Subcutaneous abdominal adipose tissue (tissue), 5 donors: ENCODE measurements around the gene LPCAT2.
A peak's percentile ranks its signal among the peaks of the same experiment; 100 is the strongest.

Experiments
- H3K27ac ChIP-seq: one replicate; pipeline ENCODE4 v1.7.0; 2013; ENCODE audit warnings: low read depth, mild to moderate bottlenecking, inconsistent platforms, low read length, moderate library complexity
- H3K27me3 ChIP-seq, 5 donors: one replicate each; pipeline ENCODE4 v1.7.0; 2013; ENCODE audit warnings: low read length in 5 of 5, inconsistent platforms in 1 of 5; ENCODE audit not compliant: control insufficient read depth in 5 of 5, insufficient read depth in 4 of 5
- H3K36me3 ChIP-seq, 5 donors: one replicate each; pipeline ENCODE4 v1.7.0; 2013; ENCODE audit warnings: low read length in 5 of 5; ENCODE audit not compliant: control insufficient read depth in 5 of 5, insufficient read depth in 5 of 5
- H3K4me1 ChIP-seq, 5 donors: one replicate each; pipeline ENCODE4 v1.7.0; 2013; ENCODE audit warnings: low read length in 5 of 5, mild to moderate bottlenecking in 3 of 5, moderate library complexity in 1 of 5; ENCODE audit not compliant: control insufficient read depth in 5 of 5, insufficient read depth in 5 of 5
- H3K4me3 ChIP-seq, 5 donors: one replicate each; pipeline ENCODE4 v1.7.0; 2013; ENCODE audit warnings: low read length in 5 of 5, low read depth in 1 of 5
- H3K9ac ChIP-seq, 5 donors: one replicate each; pipeline ENCODE4 v1.7.0; 2013; ENCODE audit warnings: low read length in 5 of 5, mild to moderate bottlenecking in 4 of 5, moderate library complexity in 3 of 5
- H3K9me3 ChIP-seq, 5 donors: one replicate each; pipeline ENCODE4 v1.7.0; 2013; ENCODE audit warnings: low read length in 5 of 5; ENCODE audit not compliant: control insufficient read depth in 5 of 5
- donor health status: healthy.
- donor health status: healthy.
- donor health status: healthy.
- donor health status: healthy.
- donor health status: healthy.

Gene LPCAT2, protein sequence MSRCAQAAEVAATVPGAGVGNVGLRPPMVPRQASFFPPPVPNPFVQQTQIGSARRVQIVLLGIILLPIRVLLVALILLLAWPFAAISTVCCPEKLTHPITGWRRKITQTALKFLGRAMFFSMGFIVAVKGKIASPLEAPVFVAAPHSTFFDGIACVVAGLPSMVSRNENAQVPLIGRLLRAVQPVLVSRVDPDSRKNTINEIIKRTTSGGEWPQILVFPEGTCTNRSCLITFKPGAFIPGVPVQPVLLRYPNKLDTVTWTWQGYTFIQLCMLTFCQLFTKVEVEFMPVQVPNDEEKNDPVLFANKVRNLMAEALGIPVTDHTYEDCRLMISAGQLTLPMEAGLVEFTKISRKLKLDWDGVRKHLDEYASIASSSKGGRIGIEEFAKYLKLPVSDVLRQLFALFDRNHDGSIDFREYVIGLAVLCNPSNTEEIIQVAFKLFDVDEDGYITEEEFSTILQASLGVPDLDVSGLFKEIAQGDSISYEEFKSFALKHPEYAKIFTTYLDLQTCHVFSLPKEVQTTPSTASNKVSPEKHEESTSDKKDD

DNA sequence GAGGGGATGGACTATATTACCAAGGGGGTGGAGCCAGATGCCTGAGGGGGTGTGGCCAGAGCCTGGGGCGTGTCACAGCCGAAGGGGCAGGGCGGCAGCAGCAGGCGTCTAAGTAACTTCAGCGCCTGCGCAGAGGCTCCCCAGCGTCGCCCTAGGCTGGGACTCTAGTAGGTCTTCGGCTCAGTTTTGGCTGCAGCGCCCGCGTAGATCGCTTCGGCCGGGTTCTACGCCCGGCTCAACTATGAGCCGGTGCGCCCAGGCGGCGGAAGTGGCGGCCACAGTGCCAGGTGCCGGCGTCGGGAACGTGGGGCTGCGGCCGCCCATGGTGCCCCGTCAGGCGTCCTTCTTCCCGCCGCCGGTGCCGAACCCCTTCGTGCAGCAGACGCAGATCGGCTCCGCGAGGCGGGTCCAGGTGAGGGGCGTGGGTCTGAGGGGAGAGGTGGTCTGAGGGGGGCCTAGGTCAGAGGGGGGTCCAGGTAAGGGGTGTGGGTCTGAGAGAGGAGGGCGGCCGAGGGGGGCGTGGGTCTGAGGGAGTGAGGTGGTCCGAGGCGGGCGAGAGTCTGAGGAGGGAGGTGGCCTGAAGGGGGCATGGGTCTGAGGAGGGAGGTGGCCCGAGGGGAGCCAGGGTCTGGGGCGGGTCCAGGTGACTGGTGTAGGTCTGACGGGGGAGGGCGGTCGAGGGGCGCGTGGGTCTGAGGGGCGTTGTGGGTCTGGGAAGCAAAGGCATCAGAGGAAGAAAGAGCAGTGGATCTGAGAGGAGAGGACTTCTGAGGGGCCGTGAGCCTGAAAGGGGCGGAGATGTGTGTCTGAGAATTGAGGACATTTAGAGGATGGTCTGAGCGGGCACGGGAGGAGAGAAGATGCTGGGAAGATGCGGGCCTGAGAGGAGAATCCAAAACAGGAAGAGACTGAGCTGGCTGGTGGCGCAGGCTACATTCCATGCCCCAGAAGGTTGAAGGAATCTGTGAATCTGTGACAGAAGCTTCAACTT, at the start of gene LPCAT2:
LPCAT2 (plus strand) TSS at position 132 of the 991 bp plus-strand sequence; CDS start at position 242, 110 bp downstream.
- H3K4me1 ChIP-seq = peaks cover 0 to 17% (median 8%) of the 10 kb centered on the region in 5 donors
- H3K27me3 ChIP-seq = peaks cover 0 to 4% (median 0%) of the 10 kb centered on the region in 5 donors
- H3K36me3 ChIP-seq = peaks cover 0 to 8% (median 6%) of the 10 kb centered on the region in 5 donors
- H3K9me3 ChIP-seq = peaks cover 3 to 12% (median 8%) of the 10 kb centered on the region in 5 donors
- H3K9ac ChIP-seq = peak within 1 kb of the TSS; percentile 19 to 76 (median 59)
- peak within 1 kb of the TSS; percentile 67 to 80 (median 71) for H3K4me3 ChIP-seq
- peak within 1 kb of the TSS; percentile 20 for H3K27ac ChIP-seq

DNA sequence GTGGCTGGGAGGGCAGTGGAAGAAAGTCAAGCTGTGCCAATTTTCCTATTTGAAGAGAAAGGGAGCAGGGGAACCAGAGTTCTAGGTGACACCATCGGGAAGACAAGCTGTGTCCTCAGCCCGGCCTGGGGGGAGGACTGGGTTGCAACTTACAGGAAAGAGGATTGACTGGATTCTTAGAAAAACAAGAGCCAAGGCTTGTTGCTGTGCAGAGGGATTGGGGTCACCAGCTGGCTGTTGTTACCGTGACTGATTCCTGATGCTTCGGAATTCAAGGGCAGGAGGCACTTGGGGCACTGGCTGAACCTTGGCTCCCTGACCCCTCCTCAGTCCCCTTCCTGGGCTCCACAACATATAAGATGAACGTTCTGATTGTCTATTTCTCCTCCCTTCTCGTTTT, 46.6 kb upstream of the LPCAT2 start:
- Histone ChIP-seq H3K27me3 (no peaks in the 10 kb centered on the region), H3K9me3 (no peaks in the 10 kb centered on the region), H3K4me3 (no peak overlapping the region), H3K9ac (no peak overlapping the region), H3K27ac (no peak overlapping the region), H3K36me3 (no peaks in the 10 kb centered on the region), H3K4me1 (peaks cover 0 to 8% (median 3%) of the 10 kb centered on the region in 5 donors)

DNA sequence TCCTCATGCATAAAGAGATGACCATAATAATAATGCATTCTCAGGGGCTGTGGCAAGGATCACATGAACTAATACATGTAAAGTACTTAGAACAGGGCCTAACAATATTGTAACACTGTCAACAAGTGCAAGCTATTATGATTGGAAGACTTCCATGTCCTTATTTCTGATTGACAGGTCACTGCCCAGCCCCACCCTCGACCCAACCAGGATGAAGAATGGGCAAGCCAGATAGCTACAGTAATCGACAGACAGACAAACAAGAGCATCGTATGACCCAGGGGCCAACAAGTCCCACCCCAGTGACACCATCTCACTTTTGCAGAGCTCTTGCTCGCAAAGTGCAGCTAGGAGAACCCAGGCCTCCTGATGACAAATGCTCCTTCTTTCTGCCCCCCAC, 44.5 kb upstream of the LPCAT2 start:
- peaks cover 0 to 4% (median 0%) of the 10 kb centered on the region in 5 donors for H3K27me3 ChIP-seq
- H3K9me3 ChIP-seq = no peaks in the 10 kb centered on the region

DNA sequence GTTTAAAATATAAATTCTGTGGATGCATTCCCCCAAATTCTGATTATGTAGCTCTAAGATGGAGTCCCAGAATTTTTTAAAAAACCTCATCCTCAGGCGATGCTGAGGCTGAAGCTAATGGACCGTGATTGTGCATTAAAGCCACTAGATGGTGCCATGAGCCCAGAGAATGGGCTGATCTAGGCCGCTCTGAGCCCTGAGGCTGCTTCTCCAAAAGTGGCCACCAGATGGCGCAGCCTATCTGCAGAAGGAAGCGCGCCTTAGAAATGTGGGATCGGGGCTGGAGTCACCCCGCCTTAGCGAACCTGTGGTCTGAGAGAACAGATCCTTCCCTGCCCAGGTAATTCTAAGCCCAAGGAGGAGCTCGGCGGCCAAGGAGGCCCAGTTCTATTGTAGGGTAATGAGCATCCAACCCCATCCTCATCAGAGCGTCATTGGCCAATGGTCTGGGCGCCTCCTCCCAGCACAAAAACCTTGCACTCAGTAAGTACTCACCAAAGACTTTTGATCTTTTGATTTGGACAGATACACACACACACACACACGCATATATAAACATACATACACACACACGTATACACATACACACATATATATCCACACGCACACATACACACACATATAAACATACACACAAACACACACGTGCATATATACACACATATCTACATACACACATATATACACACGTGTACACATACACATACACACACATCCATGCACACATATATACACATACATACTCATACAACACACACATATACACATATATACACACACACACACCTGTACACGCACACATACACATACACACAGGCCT, 43.6 kb upstream of the LPCAT2 start:
- no peaks in the 10 kb centered on the region for H3K9me3 ChIP-seq
- H3K4me3 ChIP-seq = peak overlapping the region in 1 of 5 donors; percentile 42
- H3K27me3 ChIP-seq = peaks cover 0 to 4% (median 0%) of the 10 kb centered on the region in 5 donors
- peaks cover 2 to 10% (median 4%) of the 10 kb centered on the region in 5 donors for H3K4me1 ChIP-seq
- peak overlapping the region in 1 of 5 donors; percentile 48 for H3K9ac ChIP-seq
- no peak overlapping the region for H3K27ac ChIP-seq
- H3K36me3 ChIP-seq = no peaks in the 10 kb centered on the region

More for the DNA sequence above, 44.5 kb upstream of the LPCAT2 start:
- Histone ChIP-seq H3K36me3 (no peaks in the 10 kb centered on the region), H3K4me3 (no peak overlapping the region), H3K9ac (no peak overlapping the region), H3K27ac (no peak overlapping the region), H3K4me1 (peaks cover 0 to 8% (median 3%) of the 10 kb centered on the region in 5 donors)

DNA sequence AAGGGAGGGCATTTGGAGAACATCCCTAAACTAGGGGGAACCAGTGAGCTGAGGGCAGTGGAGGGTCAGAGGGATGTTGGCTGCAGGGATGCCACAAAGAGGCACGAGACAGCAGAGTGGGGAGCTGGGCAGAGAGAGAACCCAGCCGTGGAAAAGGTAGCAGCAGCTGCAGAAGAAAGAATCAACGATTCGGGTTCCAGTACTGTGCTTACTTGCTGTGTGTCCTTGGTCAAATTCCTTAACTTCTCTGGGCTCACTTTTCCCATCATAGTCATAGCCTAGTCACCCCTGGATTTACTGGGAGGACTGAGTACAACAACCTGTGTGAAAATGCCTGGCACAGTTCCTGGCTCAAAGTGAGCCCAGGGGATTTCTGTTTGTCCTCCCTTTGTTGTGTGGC, 42.7 kb upstream of the LPCAT2 start:
- peaks cover 8 to 19% (median 13%) of the 10 kb centered on the region in 5 donors for H3K4me1 ChIP-seq
- H3K4me3 ChIP-seq = no peak overlapping the region
- H3K36me3 ChIP-seq = no peaks in the 10 kb centered on the region
- no peak overlapping the region for H3K27ac ChIP-seq
- no peak overlapping the region for H3K9ac ChIP-seq
- peaks cover 0 to 4% (median 0%) of the 10 kb centered on the region in 5 donors for H3K27me3 ChIP-seq
- H3K9me3 ChIP-seq = no peaks in the 10 kb centered on the region

DNA sequence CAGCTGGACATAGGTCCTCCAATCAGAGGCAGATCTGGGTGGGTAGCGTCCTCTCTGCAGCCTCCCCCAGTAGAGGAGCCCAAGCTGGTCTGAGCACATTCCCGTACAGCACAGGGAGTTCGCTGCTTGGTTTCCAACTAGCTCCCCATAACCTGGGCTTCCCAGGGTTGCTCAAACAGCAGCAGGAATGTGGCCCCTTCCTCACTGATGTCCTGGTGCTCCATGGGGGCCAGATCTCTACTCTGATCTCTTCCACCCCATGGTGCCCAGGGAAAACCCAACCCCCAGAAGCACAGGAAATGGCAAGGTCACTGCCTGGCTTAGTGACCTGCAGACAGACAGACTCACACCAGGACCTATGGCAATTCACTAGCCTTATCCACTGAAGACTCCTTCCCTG, 41.0 kb upstream of the LPCAT2 start:
- peaks cover 8 to 25% (median 22%) of the 10 kb centered on the region in 5 donors for H3K4me1 ChIP-seq
- H3K9me3 ChIP-seq = no peaks in the 10 kb centered on the region
- peaks cover 0 to 4% (median 0%) of the 10 kb centered on the region in 5 donors for H3K27me3 ChIP-seq
- H3K36me3 ChIP-seq = no peaks in the 10 kb centered on the region
- no peak overlapping the region for H3K27ac ChIP-seq
- no peak overlapping the region for H3K4me3 ChIP-seq
- no peak overlapping the region for H3K9ac ChIP-seq

DNA sequence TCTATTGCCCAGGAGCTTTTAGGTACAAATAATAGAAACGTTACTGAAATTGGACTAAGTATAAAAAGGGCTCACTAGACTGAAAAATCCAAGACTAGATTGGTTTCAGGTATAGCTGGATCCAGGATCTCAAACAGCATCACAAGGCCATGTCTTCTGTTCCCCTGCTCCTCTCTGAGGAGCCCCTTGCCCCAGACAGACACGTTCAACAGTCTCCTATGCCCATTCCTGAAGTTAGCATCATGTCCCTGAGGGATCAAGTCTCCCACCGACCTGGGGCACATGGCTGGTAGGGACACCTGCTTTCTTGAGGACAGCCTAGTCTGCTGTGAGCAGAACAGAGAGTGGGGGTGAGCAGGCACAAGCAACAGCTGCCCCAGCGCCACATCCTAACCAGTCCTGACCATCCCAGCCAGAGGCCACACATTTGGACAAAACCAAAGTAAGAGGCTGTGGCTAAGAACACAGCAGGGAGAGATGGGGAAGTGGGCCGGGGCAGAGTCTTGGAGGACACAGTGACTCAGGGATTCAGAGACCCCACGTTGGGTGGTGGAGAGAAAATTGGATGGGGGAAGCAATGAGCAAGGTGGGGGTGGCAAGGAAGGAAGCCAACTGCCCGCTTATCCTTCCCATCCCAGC, 40.4 kb upstream of the LPCAT2 start:
- Histone ChIP-seq H3K9ac (no peak overlapping the region), H3K4me3 (no peak overlapping the region), H3K9me3 (no peaks in the 10 kb centered on the region), H3K27me3 (peaks cover 0 to 4% (median 0%) of the 10 kb centered on the region in 5 donors), H3K4me1 (peaks cover 8 to 25% (median 22%) of the 10 kb centered on the region in 5 donors), H3K27ac (no peak overlapping the region), H3K36me3 (no peaks in the 10 kb centered on the region)

DNA sequence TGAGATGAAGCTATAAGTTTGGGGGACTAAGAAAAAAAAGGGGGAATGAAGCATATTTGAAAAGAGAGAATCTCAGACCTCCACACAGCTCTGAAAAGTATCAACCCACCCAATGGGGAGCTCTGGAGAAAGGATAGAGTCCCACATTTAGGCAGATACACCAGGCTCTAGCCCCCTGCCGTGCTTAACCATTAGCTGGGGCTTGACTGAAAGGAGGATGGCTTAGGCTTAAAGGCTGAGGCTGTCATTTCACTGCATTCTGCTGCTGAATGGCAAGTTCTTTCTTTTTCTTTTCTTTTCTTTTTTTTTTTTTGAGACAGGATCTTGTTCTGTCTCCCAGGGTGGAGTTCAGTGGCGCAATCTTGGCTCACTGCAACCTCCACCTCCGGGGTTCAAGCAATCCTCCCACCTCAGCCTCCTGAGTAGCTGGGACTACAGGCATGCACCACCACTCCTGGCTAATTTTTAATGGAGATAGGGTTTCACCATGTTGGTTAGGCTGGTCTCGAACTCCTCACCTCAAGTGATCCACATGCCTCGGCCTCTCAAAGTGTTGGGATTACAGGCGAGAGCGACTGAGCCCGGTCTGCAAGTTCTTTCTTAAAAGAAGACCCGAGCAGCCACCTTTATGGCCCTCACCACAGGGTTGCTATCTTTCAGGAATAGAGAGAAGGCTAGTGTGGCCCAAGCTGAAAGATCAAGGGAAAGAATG, 38.9 kb upstream of the LPCAT2 start:
- Histone ChIP-seq H3K9me3 (no peaks in the 10 kb centered on the region), H3K4me1 (peaks cover 9 to 25% (median 24%) of the 10 kb centered on the region in 5 donors), H3K27me3 (peaks cover 0 to 4% (median 0%) of the 10 kb centered on the region in 5 donors), H3K9ac (peak overlapping the region in 1 of 5 donors; percentile 24), H3K4me3 (no peak overlapping the region), H3K36me3 (no peaks in the 10 kb centered on the region), H3K27ac (peak overlapping the region; percentile 67)
